Liver (tissue), 9 donors: ENCODE measurements around the gene SH3BP5L. TPM values are rescaled to one million over a fixed set of nuclear protein-coding genes. Genes with fewer than 3 reads are reported as not detected.

Experiments
- DNase-seq: peaks from one replicate; pipeline ENCODE4 v3.0.0-alpha.2; 2017; ENCODE audit warnings: low spot score
- H3K27ac ChIP-seq, 2 donors: one replicate each; pipeline ENCODE4 v1.7.0; 2013; ENCODE audit warnings: inconsistent platforms in 2 of 2, low read length in 2 of 2, control low read depth in 1 of 2, low read depth in 1 of 2, mild to moderate bottlenecking in 1 of 2
- H3K27me3 ChIP-seq, 4 donors: one replicate each; pipeline versions ENCODE4 v1.6.1 to v1.7.0; 2013; ENCODE audit warnings: low read length in 3 of 4, inconsistent platforms in 1 of 4, mild to moderate bottlenecking in 1 of 4, moderate library complexity in 1 of 4; ENCODE audit not compliant: control insufficient read depth in 4 of 4, insufficient read depth in 4 of 4
- H3K36me3 ChIP-seq, 4 donors: one replicate each; pipeline versions ENCODE4 v1.6.1 to v1.7.0; 2013; ENCODE audit warnings: low read length in 3 of 4, mild to moderate bottlenecking in 3 of 4, low read depth in 1 of 4, moderate library complexity in 1 of 4; ENCODE audit not compliant: control insufficient read depth in 4 of 4, insufficient read depth in 3 of 4
- H3K4me1 ChIP-seq, 4 donors: one replicate each; pipeline versions ENCODE4 v1.6.1 to v1.7.0; 2013; ENCODE audit warnings: low read length in 3 of 4, mild to moderate bottlenecking in 3 of 4, moderate library complexity in 1 of 4; ENCODE audit not compliant: control insufficient read depth in 4 of 4, insufficient read depth in 4 of 4
- H3K4me3 ChIP-seq, 3 donors: one replicate each; pipeline versions ENCODE4 v1.6.1 to v1.7.0; 2013; ENCODE audit warnings: low read length in 3 of 3, control low read depth in 1 of 3, low read depth in 1 of 3, mild to moderate bottlenecking in 1 of 3
- H3K9ac ChIP-seq, 2 donors: one replicate each; pipeline ENCODE4 v1.7.0; 2013; ENCODE audit warnings: low read length in 2 of 2, mild to moderate bottlenecking in 2 of 2, moderate library complexity in 2 of 2, control low read depth in 1 of 2, low read depth in 1 of 2
- H3K9me3 ChIP-seq, 4 donors: one replicate each; pipeline versions ENCODE4 v1.6.1 to v1.7.0; 2013; ENCODE audit warnings: low read length in 3 of 4; ENCODE audit not compliant: control insufficient read depth in 4 of 4
- EGR1 ChIP-seq, 2 donors: IDR thresholded peaks; 2 replicates each; pipeline ENCODE4 v1.6.1; 2016 to 2018; ENCODE audit warnings: antibody characterized with exemption in 2 of 2, low read depth in 2 of 2
- FOXA1 ChIP-seq: IDR thresholded peaks from 2 replicates; pipeline ENCODE4 v1.6.1; 2016; ENCODE audit warnings: antibody characterized with exemption
- FOXA2 ChIP-seq: IDR thresholded peaks from 2 replicates; pipeline ENCODE4 v1.6.1; 2016; ENCODE audit warnings: antibody characterized with exemption
- GABPA ChIP-seq, 2 donors: IDR thresholded peaks in 1 of 2; conservative IDR thresholded peaks in 1 of 2; 2 replicates each; pipeline ENCODE4 v1.6.1; 2016; ENCODE audit warnings: antibody characterized with exemption in 2 of 2, mild to moderate bottlenecking in 1 of 2, moderate library complexity in 1 of 2
- HNF4A ChIP-seq, 2 donors: conservative IDR thresholded peaks; 2 replicates each; pipeline ENCODE4 v1.6.1; 2016; ENCODE audit warnings: antibody characterized with exemption in 2 of 2, mild to moderate bottlenecking in 2 of 2
- HNF4G ChIP-seq: IDR thresholded peaks from 2 replicates; pipeline ENCODE4 v1.6.1; 2016; ENCODE audit warnings: antibody characterized with exemption
- JUND ChIP-seq, 2 donors: IDR thresholded peaks; 2 replicates each; pipeline ENCODE4 v1.6.1; 2016; ENCODE audit warnings: antibody characterized with exemption in 2 of 2
- NR2F2 ChIP-seq: IDR thresholded peaks from 2 replicates; pipeline ENCODE4 v1.6.1; 2016; ENCODE audit warnings: antibody characterized with exemption
- RAD21 ChIP-seq, 2 donors: IDR thresholded peaks; 2 replicates each; pipeline ENCODE4 v1.6.1; 2016; ENCODE audit warnings: antibody characterized with exemption in 2 of 2, mild to moderate bottlenecking in 2 of 2
- RXRA ChIP-seq, 2 donors: IDR thresholded peaks; 2 replicates each; pipeline ENCODE4 v1.6.1; 2017 to 2018; ENCODE audit warnings: antibody characterized with exemption in 2 of 2, mild to moderate bottlenecking in 1 of 2
- SP1 ChIP-seq: IDR thresholded peaks from 2 replicates; pipeline ENCODE4 v1.6.1; 2018; ENCODE audit warnings: antibody characterized with exemption, mild to moderate bottlenecking
- TAF1 ChIP-seq: conservative IDR thresholded peaks from 2 replicates; pipeline ENCODE4 v1.6.1; 2016; ENCODE audit warnings: antibody characterized with exemption, mild to moderate bottlenecking
- YY1 ChIP-seq: IDR thresholded peaks from 2 replicates; pipeline ENCODE4 v1.6.1; 2016; ENCODE audit warnings: antibody characterized with exemption, mild to moderate bottlenecking
- WGBS: extraction: QIAGEN DNeasy Blood & Tissue Kit; methylation state at CpG from one replicate; pipeline ENCODE4 v1.1.7; 2013; 5-methylcytosine and 5-hydroxymethylcytosine counted together
- polyA plus RNA-seq, 2 donors: library from polyadenylated mRNA; stranded (reverse) in 1 of 2; unstranded in 1 of 2; fragments of 200-250 nt in 1 of 2; fragments of >200 nt in 1 of 2; fragmentation: Nextera tagmentation in 1 of 2; extraction: Ambion mirVana in 1 of 2; gene quantifications; one replicate each; pipeline versions ENCODE4 v1.2.1 to v1.2.3, GENCODE V29; 2013 to 2015
- total RNA-seq, 2 donors: library from RNA; depleted of rRNA; stranded (reverse); fragments of >200 nt; gene quantifications; one replicate each; pipeline ENCODE4 v1.2.3, GENCODE V29; 2014
- TF ChIP-seq, protein P1 (sequence below): fragments of 150-350 bp; IDR thresholded peaks from 2 replicates; pipeline ENCODE4 v1.5.1; 2017; ENCODE audit warnings: improper control_type of control experiment, low read depth, low read length; ENCODE audit not compliant: missing input control
- TF ChIP-seq, protein P2 (sequence below): IDR thresholded peaks from 2 replicates; pipeline ENCODE4 v1.6.1; 2016; ENCODE audit warnings: antibody characterized with exemption, mild to moderate bottlenecking
- TF ChIP-seq, protein P3 (sequence below): IDR thresholded peaks from 2 replicates; pipeline ENCODE4 v1.6.1; 2016; ENCODE audit warnings: antibody characterized with exemption
- TF ChIP-seq, protein P4 (sequence below): IDR thresholded peaks from 2 replicates; pipeline ENCODE4 v1.6.1; 2016; ENCODE audit warnings: antibody characterized with exemption
- TF ChIP-seq, protein P5 (sequence below): IDR thresholded peaks from 2 replicates; pipeline ENCODE4 v1.6.1; 2016; ENCODE audit warnings: antibody characterized with exemption
- donor health status: healthy.
- donor health status: healthy.
- donor health status: healthy.
- donor health status: healthy.
- donor health status: healthy.

The SH3BP5L gene
- total and polyA plus RNA-seq, 4 donors = 1.5 to 16.4 (median 12.4) TPM

DNA sequence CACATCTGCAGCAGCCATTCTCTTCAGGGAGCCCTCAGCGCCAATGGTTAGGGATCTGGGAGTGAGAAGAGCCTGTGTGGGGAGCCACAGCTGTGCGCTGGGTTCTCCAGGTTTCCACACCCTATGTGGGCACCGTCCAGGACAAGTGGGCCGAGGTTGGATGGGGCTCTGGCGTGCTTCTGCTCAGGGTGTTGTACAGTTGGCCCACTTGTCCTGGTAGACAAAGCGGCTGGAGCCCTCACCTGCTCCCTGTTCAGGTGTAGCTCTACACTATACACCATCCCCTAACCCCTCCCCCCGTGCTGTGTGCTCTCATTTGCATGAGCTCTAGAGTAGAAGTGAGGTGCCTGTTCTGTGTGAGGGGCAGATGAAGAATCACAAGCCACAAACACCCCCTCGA, 12.2 kb downstream of the SH3BP5L start:
- H3K9me3 ChIP-seq = no peaks in the 10 kb centered on the region
- peak; percentile 16 for DNase-seq
- no peaks in the 10 kb centered on the region for H3K27me3 ChIP-seq
- no peak overlapping the region for H3K9ac ChIP-seq
- no peak overlapping the region for H3K4me3 ChIP-seq
- no peak for TF ChIP-seq GABPA (IDR thresholded peaks at IDR 0.05 in 1 of 2, conservative IDR thresholded peaks at IDR 0.05 in 1 of 2)
- TF ChIP-seq, protein P1, sequence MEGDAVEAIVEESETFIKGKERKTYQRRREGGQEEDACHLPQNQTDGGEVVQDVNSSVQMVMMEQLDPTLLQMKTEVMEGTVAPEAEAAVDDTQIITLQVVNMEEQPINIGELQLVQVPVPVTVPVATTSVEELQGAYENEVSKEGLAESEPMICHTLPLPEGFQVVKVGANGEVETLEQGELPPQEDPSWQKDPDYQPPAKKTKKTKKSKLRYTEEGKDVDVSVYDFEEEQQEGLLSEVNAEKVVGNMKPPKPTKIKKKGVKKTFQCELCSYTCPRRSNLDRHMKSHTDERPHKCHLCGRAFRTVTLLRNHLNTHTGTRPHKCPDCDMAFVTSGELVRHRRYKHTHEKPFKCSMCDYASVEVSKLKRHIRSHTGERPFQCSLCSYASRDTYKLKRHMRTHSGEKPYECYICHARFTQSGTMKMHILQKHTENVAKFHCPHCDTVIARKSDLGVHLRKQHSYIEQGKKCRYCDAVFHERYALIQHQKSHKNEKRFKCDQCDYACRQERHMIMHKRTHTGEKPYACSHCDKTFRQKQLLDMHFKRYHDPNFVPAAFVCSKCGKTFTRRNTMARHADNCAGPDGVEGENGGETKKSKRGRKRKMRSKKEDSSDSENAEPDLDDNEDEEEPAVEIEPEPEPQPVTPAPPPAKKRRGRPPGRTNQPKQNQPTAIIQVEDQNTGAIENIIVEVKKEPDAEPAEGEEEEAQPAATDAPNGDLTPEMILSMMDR = no peak
- no peak for TF ChIP-seq FOXA2
- TF ChIP-seq, protein P2, sequence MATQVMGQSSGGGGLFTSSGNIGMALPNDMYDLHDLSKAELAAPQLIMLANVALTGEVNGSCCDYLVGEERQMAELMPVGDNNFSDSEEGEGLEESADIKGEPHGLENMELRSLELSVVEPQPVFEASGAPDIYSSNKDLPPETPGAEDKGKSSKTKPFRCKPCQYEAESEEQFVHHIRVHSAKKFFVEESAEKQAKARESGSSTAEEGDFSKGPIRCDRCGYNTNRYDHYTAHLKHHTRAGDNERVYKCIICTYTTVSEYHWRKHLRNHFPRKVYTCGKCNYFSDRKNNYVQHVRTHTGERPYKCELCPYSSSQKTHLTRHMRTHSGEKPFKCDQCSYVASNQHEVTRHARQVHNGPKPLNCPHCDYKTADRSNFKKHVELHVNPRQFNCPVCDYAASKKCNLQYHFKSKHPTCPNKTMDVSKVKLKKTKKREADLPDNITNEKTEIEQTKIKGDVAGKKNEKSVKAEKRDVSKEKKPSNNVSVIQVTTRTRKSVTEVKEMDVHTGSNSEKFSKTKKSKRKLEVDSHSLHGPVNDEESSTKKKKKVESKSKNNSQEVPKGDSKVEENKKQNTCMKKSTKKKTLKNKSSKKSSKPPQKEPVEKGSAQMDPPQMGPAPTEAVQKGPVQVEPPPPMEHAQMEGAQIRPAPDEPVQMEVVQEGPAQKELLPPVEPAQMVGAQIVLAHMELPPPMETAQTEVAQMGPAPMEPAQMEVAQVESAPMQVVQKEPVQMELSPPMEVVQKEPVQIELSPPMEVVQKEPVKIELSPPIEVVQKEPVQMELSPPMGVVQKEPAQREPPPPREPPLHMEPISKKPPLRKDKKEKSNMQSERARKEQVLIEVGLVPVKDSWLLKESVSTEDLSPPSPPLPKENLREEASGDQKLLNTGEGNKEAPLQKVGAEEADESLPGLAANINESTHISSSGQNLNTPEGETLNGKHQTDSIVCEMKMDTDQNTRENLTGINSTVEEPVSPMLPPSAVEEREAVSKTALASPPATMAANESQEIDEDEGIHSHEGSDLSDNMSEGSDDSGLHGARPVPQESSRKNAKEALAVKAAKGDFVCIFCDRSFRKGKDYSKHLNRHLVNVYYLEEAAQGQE = no peak
- no peak for TF ChIP-seq NR2F2
- no peak for TF ChIP-seq RXRA (IDR thresholded peaks at IDR 0.05)
- TF ChIP-seq, protein P3, sequence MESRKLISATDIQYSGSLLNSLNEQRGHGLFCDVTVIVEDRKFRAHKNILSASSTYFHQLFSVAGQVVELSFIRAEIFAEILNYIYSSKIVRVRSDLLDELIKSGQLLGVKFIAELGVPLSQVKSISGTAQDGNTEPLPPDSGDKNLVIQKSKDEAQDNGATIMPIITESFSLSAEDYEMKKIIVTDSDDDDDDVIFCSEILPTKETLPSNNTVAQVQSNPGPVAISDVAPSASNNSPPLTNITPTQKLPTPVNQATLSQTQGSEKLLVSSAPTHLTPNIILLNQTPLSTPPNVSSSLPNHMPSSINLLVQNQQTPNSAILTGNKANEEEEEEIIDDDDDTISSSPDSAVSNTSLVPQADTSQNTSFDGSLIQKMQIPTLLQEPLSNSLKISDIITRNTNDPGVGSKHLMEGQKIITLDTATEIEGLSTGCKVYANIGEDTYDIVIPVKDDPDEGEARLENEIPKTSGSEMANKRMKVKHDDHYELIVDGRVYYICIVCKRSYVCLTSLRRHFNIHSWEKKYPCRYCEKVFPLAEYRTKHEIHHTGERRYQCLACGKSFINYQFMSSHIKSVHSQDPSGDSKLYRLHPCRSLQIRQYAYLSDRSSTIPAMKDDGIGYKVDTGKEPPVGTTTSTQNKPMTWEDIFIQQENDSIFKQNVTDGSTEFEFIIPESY = no peak
- no peak for TF ChIP-seq EGR1 (IDR thresholded peaks at IDR 0.05; ENCODE audit: low read depth in 2 of 2)
- TF ChIP-seq YY1 = no peak
- no peak for TF ChIP-seq RAD21 (IDR thresholded peaks at IDR 0.05)
- TF ChIP-seq SP1 = no peak
- TF ChIP-seq, protein P4, sequence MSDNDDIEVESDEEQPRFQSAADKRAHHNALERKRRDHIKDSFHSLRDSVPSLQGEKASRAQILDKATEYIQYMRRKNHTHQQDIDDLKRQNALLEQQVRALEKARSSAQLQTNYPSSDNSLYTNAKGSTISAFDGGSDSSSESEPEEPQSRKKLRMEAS = no peak
- WGBS = 97% methylated on average over 8 of the region's 8 CpGs
- peaks cover 9 to 35% (median 24%) of the 10 kb centered on the region in 4 donors for H3K36me3 ChIP-seq
- no peak overlapping the region for H3K27ac ChIP-seq
- H3K4me1 ChIP-seq = peaks cover 2 to 17% (median 6%) of the 10 kb centered on the region in 4 donors

- Histone ChIP-seq H3K36me3 (peaks cover 9 to 35% (median 23%) of the 10 kb centered on the region in 4 donors), H3K27me3 (no peaks in the 10 kb centered on the region), H3K9ac (no peak overlapping the region), H3K4me3 (no peak overlapping the region), H3K27ac (no peak overlapping the region), H3K4me1 (peaks cover 2 to 17% (median 6%) of the 10 kb centered on the region in 4 donors), H3K9me3 (no peaks in the 10 kb centered on the region)
- 97% methylated on average over 23 of the region's 23 CpGs for WGBS
- DNase-seq = peak; percentile 22
- TF ChIP-seq GABPA (IDR thresholded peaks at IDR 0.05 in 1 of 2, conservative IDR thresholded peaks at IDR 0.05 in 1 of 2) = no peak
- no peak for TF ChIP-seq HNF4A (conservative IDR thresholded peaks at IDR 0.05)
- TF ChIP-seq, protein P3 = no peak
- TF ChIP-seq NR2F2 = no peak
- no peak for TF ChIP-seq JUND (IDR thresholded peaks at IDR 0.05)
- no peak for TF ChIP-seq TAF1
- no peak for TF ChIP-seq HNF4G
- TF ChIP-seq, protein P5, sequence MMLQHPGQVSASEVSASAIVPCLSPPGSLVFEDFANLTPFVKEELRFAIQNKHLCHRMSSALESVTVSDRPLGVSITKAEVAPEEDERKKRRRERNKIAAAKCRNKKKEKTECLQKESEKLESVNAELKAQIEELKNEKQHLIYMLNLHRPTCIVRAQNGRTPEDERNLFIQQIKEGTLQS = no peak
- TF ChIP-seq RAD21 (IDR thresholded peaks at IDR 0.05) = no peak
- no peak for TF ChIP-seq YY1
- no peak for TF ChIP-seq EGR1 (IDR thresholded peaks at IDR 0.05; ENCODE audit: low read depth in 2 of 2)
- TF ChIP-seq FOXA1 = no peak
- TF ChIP-seq, protein P2 = no peak
Measured at GRCh38 chr1:248812736-248813425, 12.8 kb downstream of the SH3BP5L start.
